Bronchial epithelial cell (primary cell): ENCODE measurements around the gene B3GNT9. TPM values are rescaled to one million over a fixed set of nuclear protein-coding genes. Genes with fewer than 3 reads are reported as not detected.
"Not testable (repeated sequence)": the region's sequence is repeated elsewhere in the genome, so short reads cannot be mapped to it uniquely, and the experiment has no call there.

Experiments used
- DNase-seq: peaks from one replicate; pipeline ENCODE4 v3.0.0-alpha.2; 2010; ENCODE audit warnings: low read depth
- FAIRE-seq: peaks from 2 replicates; lab custom pipeline; 2011; peaks lifted over from hg19 to GRCh38; lab: Jason Lieb, UNC
- H3K27me3 ChIP-seq: 2 replicates; pipeline ENCODE4 v1.5.1; 2011; ENCODE audit warnings: low read length; ENCODE audit not compliant: control insufficient read depth, insufficient read depth
- H3K36me3 ChIP-seq: 2 replicates; pipeline ENCODE4 v1.5.1; 2011; ENCODE audit warnings: low read length; ENCODE audit not compliant: control insufficient read depth, insufficient read depth
- H3K4me3 ChIP-seq: 2 replicates; pipeline ENCODE4 v1.5.1; 2011; ENCODE audit warnings: mild to moderate bottlenecking, low read depth, low read length, control low read depth
- total RNA-seq: library from RNA; depleted of rRNA; stranded (reverse); fragments of >200 nt; gene quantifications from 2 replicates; pipeline ENCODE4 v1.2.1, GENCODE V29; 2014
- TF ChIP-seq, protein P1 (sequence below): IDR thresholded peaks from 2 replicates; pipeline ENCODE4 v1.5.1; 2011; ENCODE audit warnings: mild to moderate bottlenecking, moderate library complexity, low read length, control low read depth, inconsistent platforms; ENCODE audit not compliant: insufficient read depth, severe bottlenecking

The B3GNT9 gene
- total RNA-seq, 1 donor from 2014 or later = 8.7 TPM

DNA sequence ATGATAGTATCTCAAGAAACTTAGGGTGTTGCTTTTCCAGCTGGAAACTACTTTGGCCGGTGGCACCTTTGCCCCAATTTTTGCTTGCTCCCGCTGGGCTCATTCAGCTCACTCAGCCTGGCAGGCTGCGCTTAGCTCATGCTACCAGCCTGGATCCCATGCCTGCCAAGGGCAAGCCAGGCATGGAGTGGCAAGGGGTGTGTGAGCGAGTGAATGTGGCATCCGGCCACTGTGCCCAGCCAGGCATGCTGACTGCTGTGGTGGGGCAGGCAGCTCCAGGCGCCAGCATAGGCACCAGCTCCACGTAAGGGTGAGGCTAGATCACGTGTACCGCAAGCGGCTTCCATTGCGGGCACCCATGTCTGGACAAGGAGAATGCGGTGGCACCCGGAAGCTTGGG lies 9.4 kb downstream of the B3GNT9 start:
- DNase-seq (no peak), FAIRE-seq (no peak)
- H3K36me3 ChIP-seq = peaks cover 30% of the 10 kb centered on the region
- TF ChIP-seq, protein P1, sequence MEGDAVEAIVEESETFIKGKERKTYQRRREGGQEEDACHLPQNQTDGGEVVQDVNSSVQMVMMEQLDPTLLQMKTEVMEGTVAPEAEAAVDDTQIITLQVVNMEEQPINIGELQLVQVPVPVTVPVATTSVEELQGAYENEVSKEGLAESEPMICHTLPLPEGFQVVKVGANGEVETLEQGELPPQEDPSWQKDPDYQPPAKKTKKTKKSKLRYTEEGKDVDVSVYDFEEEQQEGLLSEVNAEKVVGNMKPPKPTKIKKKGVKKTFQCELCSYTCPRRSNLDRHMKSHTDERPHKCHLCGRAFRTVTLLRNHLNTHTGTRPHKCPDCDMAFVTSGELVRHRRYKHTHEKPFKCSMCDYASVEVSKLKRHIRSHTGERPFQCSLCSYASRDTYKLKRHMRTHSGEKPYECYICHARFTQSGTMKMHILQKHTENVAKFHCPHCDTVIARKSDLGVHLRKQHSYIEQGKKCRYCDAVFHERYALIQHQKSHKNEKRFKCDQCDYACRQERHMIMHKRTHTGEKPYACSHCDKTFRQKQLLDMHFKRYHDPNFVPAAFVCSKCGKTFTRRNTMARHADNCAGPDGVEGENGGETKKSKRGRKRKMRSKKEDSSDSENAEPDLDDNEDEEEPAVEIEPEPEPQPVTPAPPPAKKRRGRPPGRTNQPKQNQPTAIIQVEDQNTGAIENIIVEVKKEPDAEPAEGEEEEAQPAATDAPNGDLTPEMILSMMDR = no peak
- no peak overlapping the region for H3K4me3 ChIP-seq
- no peaks in the 10 kb centered on the region for H3K27me3 ChIP-seq

DNA sequence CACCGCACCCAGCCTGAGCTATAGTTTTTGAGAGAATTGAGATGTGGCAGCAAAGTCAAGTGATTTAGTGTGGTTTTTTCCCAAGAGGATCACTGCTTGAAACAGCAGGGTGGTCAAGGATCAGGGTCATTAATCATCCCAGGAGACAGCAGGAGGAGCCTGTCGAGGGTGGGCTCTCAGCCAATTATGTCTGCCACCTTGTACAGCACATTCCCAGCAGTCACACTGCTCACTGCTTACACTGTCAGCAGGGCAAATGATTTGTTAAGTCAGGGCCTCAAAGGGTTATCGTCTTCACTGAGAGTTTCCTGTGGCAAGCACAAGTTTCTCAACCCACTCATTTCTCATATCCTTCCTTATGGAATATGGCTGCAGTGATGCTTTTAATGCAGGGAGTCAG lies 13.2 kb downstream of the B3GNT9 start:
- DNase-seq (no peak), FAIRE-seq (no peak)
- TF ChIP-seq, protein P1 = no peak
- Histone ChIP-seq H3K36me3 (peaks cover 24% of the 10 kb centered on the region), H3K4me3 (no peak overlapping the region), H3K27me3 (no peaks in the 10 kb centered on the region)

DNA sequence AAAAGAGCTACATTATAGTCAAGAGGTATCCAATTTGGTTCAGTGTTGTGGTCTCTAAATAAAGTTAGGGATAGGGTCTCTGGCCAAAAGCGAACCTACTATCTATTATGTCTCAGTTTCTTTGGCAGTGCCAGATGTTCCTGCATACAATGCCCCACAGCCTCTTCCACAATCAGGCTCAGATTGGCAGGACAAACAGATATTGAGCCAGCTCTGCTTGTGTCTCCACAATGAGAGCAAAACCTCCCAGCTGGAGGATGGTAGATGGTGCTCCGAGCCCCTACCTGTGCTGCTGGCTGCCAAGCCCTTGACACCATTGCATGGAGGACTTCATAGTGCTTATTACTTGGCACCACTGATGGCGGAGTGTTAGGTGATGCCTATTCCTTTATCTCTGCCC lies 21.4 kb downstream of the B3GNT9 start:
- H3K27me3 ChIP-seq = no peaks in the 10 kb centered on the region
- FAIRE-seq (no peak), DNase-seq (no peak)
- TF ChIP-seq, protein P1 = no peak
- H3K36me3 ChIP-seq = peaks cover 13% of the 10 kb centered on the region
- H3K4me3 ChIP-seq = no peak overlapping the region

DNA sequence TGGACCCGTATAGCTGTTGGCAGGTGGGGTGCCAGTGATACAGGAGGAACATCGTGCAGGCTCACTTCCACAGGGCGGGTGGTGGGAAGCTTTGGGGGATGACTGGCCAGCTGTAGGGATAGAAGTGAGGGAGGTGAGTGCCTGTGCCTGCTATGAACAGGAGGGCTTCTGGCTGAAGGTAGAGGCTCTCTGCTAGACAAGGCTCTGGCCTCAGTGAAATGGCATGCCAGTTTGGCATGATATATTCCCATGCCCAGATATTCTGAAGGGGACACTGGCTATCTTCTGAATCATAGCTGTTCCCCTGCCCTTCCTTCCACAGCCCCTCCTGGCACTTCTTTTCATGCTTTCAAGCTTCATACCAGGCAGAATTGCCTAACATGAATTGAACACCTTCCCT lies 21.9 kb downstream of the B3GNT9 start:
- H3K4me3 ChIP-seq = no peak overlapping the region
- no peaks in the 10 kb centered on the region for H3K27me3 ChIP-seq
- TF ChIP-seq, protein P1 = no peak
- FAIRE-seq (no peak), DNase-seq (no peak)
- H3K36me3 ChIP-seq = peaks cover 11% of the 10 kb centered on the region

DNA sequence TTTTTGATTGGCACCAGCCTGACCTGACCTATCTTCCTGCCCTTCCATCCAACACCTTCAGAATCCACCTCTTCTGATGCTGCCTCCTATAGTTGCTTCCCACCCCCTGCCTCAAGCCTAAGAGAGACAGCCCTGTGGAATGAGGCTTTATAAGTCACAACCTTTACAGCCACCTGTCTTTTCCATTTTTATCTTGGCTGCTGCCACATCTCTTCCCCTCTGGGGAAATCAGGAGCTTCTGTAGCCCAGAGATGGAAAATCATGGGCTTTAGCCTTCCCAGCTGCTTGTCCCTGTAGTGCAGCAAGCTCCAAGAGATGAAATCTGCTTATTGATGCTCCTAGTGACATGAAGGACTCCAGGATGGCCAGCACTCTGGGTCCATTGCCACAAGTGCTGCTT lies 22.4 kb downstream of the B3GNT9 start:
- TF ChIP-seq, protein P1 = no peak
- no peak for DNase-seq
- Histone ChIP-seq H3K36me3 (peaks cover 11% of the 10 kb centered on the region), H3K27me3 (no peaks in the 10 kb centered on the region), H3K4me3 (no peak overlapping the region)
- FAIRE-seq = no peak

DNA sequence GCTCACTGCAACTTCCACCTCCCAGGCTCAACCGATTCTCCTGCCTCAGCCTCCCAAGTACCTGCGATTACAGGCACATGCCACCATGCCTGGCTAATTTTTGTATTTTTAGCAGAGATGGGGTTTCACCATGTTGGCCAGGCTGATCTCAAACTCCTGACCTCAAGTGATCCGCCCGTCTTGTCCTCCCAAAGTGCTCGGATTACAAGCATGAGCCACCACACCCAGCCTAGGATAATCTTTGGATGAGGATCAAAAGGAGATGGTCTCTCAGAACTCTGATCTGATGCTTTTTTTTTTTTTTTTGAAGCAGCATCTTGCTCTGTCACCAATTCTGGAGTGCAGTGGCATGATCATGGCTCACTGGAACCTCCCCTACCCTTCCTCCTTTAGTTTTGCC lies 28.0 kb downstream of the B3GNT9 start:
- H3K27me3 ChIP-seq, DNase-seq, H3K4me3 ChIP-seq, FAIRE-seq: not testable (repeated sequence)
- peaks cover 15% of the 10 kb centered on the region for H3K36me3 ChIP-seq
